ENCODE measurements around the gene ERICH4. TPM values are rescaled to one million over a fixed set of nuclear protein-coding genes. Genes with fewer than 3 reads are reported as not detected.
"Not testable (repeated sequence)": the region's sequence is repeated elsewhere in the genome, so short reads cannot be mapped to it uniquely, and the experiment has no call there.

Gene ERICH4
- total RNA-seq, 1 donor from 2014 or later = not detected

- DNase-seq = peak; percentile 32
Measured at GRCh38 chr19:41478875-41479756, 36.2 kb downstream of the ERICH4 start.

- DNase-seq = no peak
Measured at GRCh38 chr19:41479757-41480191, 36.8 kb downstream of the ERICH4 start.

- DNase-seq = no peak
Measured at GRCh38 chr19:41480336-41480735, 37.4 kb downstream of the ERICH4 start.

- no peak for DNase-seq
Measured at GRCh38 chr19:41484822-41485221, 41.9 kb downstream of the ERICH4 start.

- DNase-seq = not testable (repeated sequence)
Measured at GRCh38 chr19:41486953-41487352, 44.0 kb downstream of the ERICH4 start.

GRCh38 chr19:41492843-41493242 lies 49.9 kb downstream of the ERICH4 start:
- DNase-seq = no peak

Small RNA genes within 50 kb of the gene (small RNA-seq; reads per million reads assigned to genes)
- gene RF00017 (ENCODE audit: low replicate concordance) = not detected

Other genes starting within 250 kb of the ERICH4 start
- gene CYP2S1, start 249.9 kb upstream of the ERICH4 start, total RNA-seq = 2.5 TPM
- 36.2 TPM for gene AXL, start 223.9 kb upstream of the ERICH4 start, total RNA-seq
- gene HNRNPUL1, start 178.8 kb upstream of the ERICH4 start, total RNA-seq = 108 TPM
- gene CCDC97, start 133.0 kb upstream of the ERICH4 start, total RNA-seq = 7.0 TPM
- gene TGFB1, start 89.2 kb upstream of the ERICH4 start, total RNA-seq = 10.9 TPM
- gene B9D2, start 79.0 kb upstream of the ERICH4 start, total RNA-seq = 0.89 TPM
- gene TMEM91, start 66.6 kb upstream of the ERICH4 start, total RNA-seq = 20.9 TPM
- gene EXOSC5, start 45.8 kb upstream of the ERICH4 start, total RNA-seq = 10.1 TPM
- 36.5 TPM for gene BCKDHA, start 45.3 kb upstream of the ERICH4 start, total RNA-seq
- 1.6 TPM for gene B3GNT8, start 15.8 kb upstream of the ERICH4 start, total RNA-seq
- 14.4 TPM for gene DMAC2, start 3.2 kb upstream of the ERICH4 start, total RNA-seq
- 1.2 TPM for gene CEACAM21, start 133.0 kb downstream of the ERICH4 start, total RNA-seq
- gene CEACAM4, start 183.9 kb downstream of the ERICH4 start, total RNA-seq = 0.59 TPM
- 0.30 TPM for gene CEACAM7, start 245.1 kb downstream of the ERICH4 start, total RNA-seq